ENCODE results near the gene DENND1C.

The DENND1C gene

GRCh38 chr19:6489278-6490061, 7.9 kb upstream of the DENND1C start:
- no peak for TF ChIP-seq CTCF (conservative IDR thresholded peaks at IDR 0.05; ENCODE audit: low read length)
- TF ChIP-seq EZH2phosphoT487 (IDR thresholded peaks at IDR 0.05; ENCODE audit: borderline replicate concordance) = no peak
- no peaks in the 10 kb centered on the region for H3K36me3 ChIP-seq (ENCODE audit: insufficient read depth, low read length)
- no peaks in the 10 kb centered on the region for H4K20me1 ChIP-seq (ENCODE audit: insufficient read depth, low read length, poor library complexity, severe bottlenecking)
- no peaks in the 10 kb centered on the region for H3K9me3 ChIP-seq (ENCODE audit: insufficient read depth, low read depth, low read length)
- H3K9me2 ChIP-seq (replicated peaks; ENCODE audit: low read depth, low read length) = no peaks in the 10 kb centered on the region
- no peak overlapping the region for H3K4me2 ChIP-seq (ENCODE audit: low read depth, low read length, poor library complexity, severe bottlenecking)
- no peaks in the 10 kb centered on the region for H3K27me3 ChIP-seq (ENCODE audit: insufficient read depth, low read length, poor library complexity, severe bottlenecking)
- no peaks in the 10 kb centered on the region for H3F3A ChIP-seq (ENCODE audit: low read depth)
- no peaks in the 10 kb centered on the region for H3K79me2 ChIP-seq (ENCODE audit: insufficient read depth, low read length)
- H3K4me3 ChIP-seq (ENCODE audit: low read length, poor library complexity, severe bottlenecking) = no peak overlapping the region
- no peak overlapping the region for H3K9ac ChIP-seq (ENCODE audit: low read depth, low read length, poor library complexity, severe bottlenecking)
- H2AFZ ChIP-seq (ENCODE audit: low read length) = peak overlapping the region; percentile 55
- no peaks in the 10 kb centered on the region for H3K4me1 ChIP-seq (ENCODE audit: insufficient read depth, low read length, poor library complexity, severe bottlenecking)

GRCh38 chr19:6484831-6485230, 3.2 kb upstream of the DENND1C start:
- Histone ChIP-seq H3K9me2 (replicated peaks; ENCODE audit: low read depth, low read length) (no peaks in the 10 kb centered on the region), H3F3A (ENCODE audit: low read depth) (no peaks in the 10 kb centered on the region), H3K27me3 (ENCODE audit: insufficient read depth, low read length, poor library complexity, severe bottlenecking) (no peaks in the 10 kb centered on the region), H3K4me3 (ENCODE audit: low read length, poor library complexity, severe bottlenecking) (no peak overlapping the region), H3K9me3 (ENCODE audit: insufficient read depth, low read depth, low read length) (no peaks in the 10 kb centered on the region), H2AFZ (ENCODE audit: low read length) (no peak overlapping the region), H3K4me1 (ENCODE audit: insufficient read depth, low read length, poor library complexity, severe bottlenecking) (peaks cover 18% of the 10 kb centered on the region), H3K36me3 (ENCODE audit: insufficient read depth, low read length) (no peaks in the 10 kb centered on the region), H4K20me1 (ENCODE audit: insufficient read depth, low read length, poor library complexity, severe bottlenecking) (no peaks in the 10 kb centered on the region), H3K9ac (ENCODE audit: low read depth, low read length, poor library complexity, severe bottlenecking) (no peak overlapping the region), H3K79me2 (ENCODE audit: insufficient read depth, low read length) (peaks cover 14% of the 10 kb centered on the region; the same call in 1 of the 2 replicates), H3K4me2 (ENCODE audit: low read depth, low read length, poor library complexity, severe bottlenecking) (no peak overlapping the region)
- TF ChIP-seq EZH2phosphoT487 (IDR thresholded peaks at IDR 0.05; ENCODE audit: borderline replicate concordance) (no peak), CTCF (conservative IDR thresholded peaks at IDR 0.05; ENCODE audit: low read length) (no peak)

GRCh38 chr19:6484230-6484629, 2.6 kb upstream of the DENND1C start:
- no peaks in the 10 kb centered on the region for H3K9me2 ChIP-seq (replicated peaks; ENCODE audit: low read depth, low read length)
- no peak overlapping the region for H3K4me2 ChIP-seq (ENCODE audit: low read depth, low read length, poor library complexity, severe bottlenecking)
- H2AFZ ChIP-seq (ENCODE audit: low read length) = no peak overlapping the region

More at GRCh38 chr19:6484230-6484629, 2.6 kb upstream of the DENND1C start:
- H3K4me1 ChIP-seq (ENCODE audit: insufficient read depth, low read length, poor library complexity, severe bottlenecking) = peaks cover 18% of the 10 kb centered on the region
- no peak for TF ChIP-seq EZH2phosphoT487 (IDR thresholded peaks at IDR 0.05; ENCODE audit: borderline replicate concordance)
- TF ChIP-seq CTCF (conservative IDR thresholded peaks at IDR 0.05; ENCODE audit: low read length) = no peak
- peaks cover 19% of the 10 kb centered on the region; the same call in 1 of the 2 replicates for H3K79me2 ChIP-seq (ENCODE audit: insufficient read depth, low read length)
- H3K9ac ChIP-seq (ENCODE audit: low read depth, low read length, poor library complexity, severe bottlenecking) = no peak overlapping the region
- no peaks in the 10 kb centered on the region for H3F3A ChIP-seq (ENCODE audit: low read depth)
- H3K4me3 ChIP-seq (ENCODE audit: low read length, poor library complexity, severe bottlenecking) = no peak overlapping the region
- no peaks in the 10 kb centered on the region for H4K20me1 ChIP-seq (ENCODE audit: insufficient read depth, low read length, poor library complexity, severe bottlenecking)
- H3K9me3 ChIP-seq (ENCODE audit: insufficient read depth, low read depth, low read length) = no peaks in the 10 kb centered on the region
- no peaks in the 10 kb centered on the region for H3K27me3 ChIP-seq (ENCODE audit: insufficient read depth, low read length, poor library complexity, severe bottlenecking)
- no peaks in the 10 kb centered on the region for H3K36me3 ChIP-seq (ENCODE audit: insufficient read depth, low read length)

All from Loucy (cell line).